Posterior vena cava (tissue), 2 donors: ENCODE results near the gene DEFB108B. TPM values are rescaled to one million over a fixed set of nuclear protein-coding genes. Genes with fewer than 3 reads are reported as not detected.
A peak's percentile ranks its signal among the peaks of the same experiment; 100 is the strongest.
"Not testable (repeated sequence)": the region's sequence is repeated elsewhere in the genome, so short reads cannot be mapped to it uniquely, and the experiment has no call there.

Experiments
- DNase-seq: peaks from one replicate; pipeline ENCODE4 v3.0.0-alpha.2; 2020; ENCODE audit warnings: low spot score
- intact Hi-C, 2 donors: fragments of 100-400 bp; cut with DNase I; formaldehyde crosslinking; loops; one replicate each; pipeline versions ENCODE4 v1.14.1 to v1.14.2; 2022 to 2023
- long read RNA-seq, 2 donors: library from polyadenylated mRNA; unstranded; transcript quantifications; one replicate each; pipeline ENCODE4 v2.0.0, GENCODE V29; 2020 to 2021
- total RNA-seq, 2 donors: library from RNA; stranded (reverse); fragmentation: NEBNext Ultra II Directional; extraction: Animal tissue kit (Norgen Biotek cat#: 25700); gene quantifications; one replicate each; pipeline ENCODE4 v1.2.1, GENCODE V29; 2021
- donor health status: DM: yes; HTN: yes; CAD: no.
- donor health status: DM: yes; HTN: yes; CAD: no.

DEFB108B gene, protein sequence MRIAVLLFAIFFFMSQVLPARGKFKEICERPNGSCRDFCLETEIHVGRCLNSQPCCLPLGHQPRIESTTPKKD
- total RNA-seq, result not detected
- long read RNA-seq, donor 1, result 0 reads
- long read RNA-seq, donor 2, result 0 reads

DNA sequence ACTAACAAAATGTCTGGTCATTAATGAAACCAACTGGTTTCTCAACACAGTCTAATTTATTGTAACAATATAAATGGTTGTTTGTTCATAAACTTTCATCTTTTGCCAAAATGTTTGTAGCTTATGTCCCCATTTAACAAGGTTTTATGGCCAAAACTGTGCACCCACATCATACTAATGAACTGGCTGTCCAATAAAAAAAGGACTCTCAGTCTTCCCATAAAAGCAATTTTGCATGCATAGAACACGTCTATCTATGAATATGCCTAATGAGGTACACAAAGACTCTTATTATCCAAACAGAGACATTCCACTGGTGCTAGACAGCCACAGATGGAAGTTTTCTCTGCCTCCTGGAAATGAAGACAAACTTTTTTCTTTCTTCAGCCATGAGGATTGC is at the start of gene DEFB108B:
Gene DEFB108B (plus strand): TSS at position 390 of the 400 bp plus-strand sequence. CDS start 0 bp downstream, at position 390.
- DNase-seq, intact Hi-C loops: not testable (repeated sequence)

DNA sequence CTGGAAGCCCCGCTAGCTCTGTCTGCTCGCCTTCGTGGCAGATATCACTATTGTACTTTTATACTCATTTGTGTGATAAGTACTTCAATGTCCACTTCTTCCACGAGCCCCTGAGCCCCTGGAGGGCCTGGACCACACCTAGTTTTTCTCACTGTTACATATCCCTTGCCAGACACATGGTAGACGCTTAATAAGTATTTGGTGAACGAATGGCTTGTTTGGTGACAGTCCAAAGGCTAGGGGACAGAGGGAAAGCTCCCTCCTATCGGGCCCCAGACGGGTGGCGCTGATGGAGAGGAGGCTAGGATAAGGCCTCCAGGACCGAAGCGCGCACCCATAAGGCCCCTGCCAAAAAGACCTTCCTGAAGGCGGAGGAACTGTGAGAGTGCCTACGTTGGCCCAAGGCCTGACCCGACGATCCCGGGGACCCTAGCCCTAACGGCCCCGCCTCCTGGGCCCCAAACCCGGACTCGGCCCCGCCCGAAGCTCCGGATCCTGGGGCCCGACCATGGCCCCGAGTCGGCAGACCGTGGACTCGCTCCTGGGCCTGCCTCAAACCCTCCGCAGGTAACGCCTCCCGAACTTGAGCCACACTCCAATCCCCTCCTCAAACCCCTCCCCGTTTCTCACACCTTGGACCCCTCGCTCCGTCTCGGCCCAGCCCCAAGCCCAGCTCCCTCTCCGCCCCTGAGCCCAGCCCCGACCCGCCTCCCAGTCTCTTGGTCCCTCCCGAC is 46.7 kb upstream of the DEFB108B start:
- intact Hi-C loops, result not testable (repeated sequence)

DNA sequence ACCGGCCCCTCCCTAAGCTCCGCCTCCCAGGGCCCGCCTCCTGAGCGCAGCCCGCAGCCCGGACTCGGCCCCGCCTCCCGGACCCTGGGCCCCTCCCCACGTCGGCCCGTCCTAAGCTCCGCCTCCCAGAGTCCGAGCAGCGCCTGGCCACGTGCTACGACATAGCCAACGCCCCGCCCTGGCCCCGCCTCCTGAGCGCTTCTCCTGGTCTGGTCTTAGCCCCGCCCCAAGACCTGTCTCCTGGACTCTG is 46.2 kb upstream of the DEFB108B start:
- DNase-seq, result peak; percentile 100
- intact Hi-C loops, result not testable (repeated sequence)

More for the DNA sequence above, 46.7 kb upstream of the DEFB108B start:
- DNase-seq, result peak; percentile 84

DNA sequence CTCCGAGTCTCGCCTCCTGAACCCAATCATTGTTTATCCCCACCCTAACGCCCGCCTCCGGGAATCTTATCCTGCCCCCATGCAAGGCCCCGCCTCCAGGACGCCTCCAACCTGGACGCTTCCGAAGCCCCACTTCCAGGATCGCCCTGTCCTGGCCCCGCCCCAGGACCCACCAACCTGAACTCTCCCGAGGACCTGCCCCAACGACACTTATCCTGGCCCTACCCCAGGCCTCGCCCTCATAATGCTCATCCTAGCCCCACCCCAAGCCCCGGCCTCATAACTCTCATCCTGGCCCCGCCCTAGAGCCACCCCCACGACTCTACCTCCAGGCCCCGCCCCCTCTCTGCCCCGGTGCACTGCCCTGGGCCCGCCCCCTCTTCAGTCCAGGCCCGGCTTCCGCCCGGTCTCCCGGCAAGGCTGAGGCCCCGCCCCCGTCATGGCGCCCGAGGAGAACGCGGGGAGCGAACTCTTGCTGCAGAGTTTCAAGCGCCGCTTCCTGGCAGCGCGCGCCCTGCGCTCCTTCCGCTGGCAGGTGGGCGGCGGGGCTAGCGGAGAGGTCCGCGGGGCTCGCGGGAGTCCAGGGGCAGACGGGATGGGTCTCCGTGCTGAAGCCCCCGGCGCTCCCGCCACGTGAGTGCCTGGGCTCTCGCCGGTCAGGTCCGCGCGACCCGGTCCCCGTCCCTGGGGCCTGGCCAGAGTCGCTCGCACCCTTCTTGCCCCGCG is 45.7 kb upstream of the DEFB108B start:
- DNase-seq, result peak; percentile 96
- intact Hi-C loops, result no loop called here

DNA sequence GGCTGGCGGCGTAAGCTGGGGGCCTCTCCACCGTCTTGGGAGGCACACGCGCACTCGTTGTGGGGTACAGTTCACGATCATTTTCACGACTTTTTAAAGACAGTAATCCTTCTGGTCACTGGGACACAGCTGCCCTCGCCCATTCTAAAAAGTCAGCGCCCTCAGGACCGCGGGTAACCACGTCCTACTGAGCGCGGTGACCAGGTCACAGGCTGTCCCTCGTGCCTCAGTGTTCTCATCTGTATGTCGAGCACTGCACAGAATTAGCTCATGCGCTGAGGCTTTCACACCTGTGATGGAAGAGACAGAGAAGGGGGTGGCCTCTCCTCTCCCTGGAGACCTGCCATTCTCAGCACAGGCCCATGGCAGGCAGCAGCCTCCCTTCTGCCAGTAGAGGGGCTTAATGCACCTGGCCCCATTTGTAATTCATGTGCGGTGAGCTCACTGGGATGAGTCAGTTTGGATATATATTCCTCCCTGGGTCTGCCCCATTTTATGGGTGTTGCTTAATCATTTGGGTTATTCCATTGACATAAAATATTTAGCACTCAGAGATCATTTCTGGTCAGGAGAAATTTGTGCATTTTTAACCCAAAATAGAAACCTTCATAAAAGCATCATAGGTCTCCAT is 45.1 kb upstream of the DEFB108B start:
- intact Hi-C loops, DNase-seq: not testable (repeated sequence)

DNA sequence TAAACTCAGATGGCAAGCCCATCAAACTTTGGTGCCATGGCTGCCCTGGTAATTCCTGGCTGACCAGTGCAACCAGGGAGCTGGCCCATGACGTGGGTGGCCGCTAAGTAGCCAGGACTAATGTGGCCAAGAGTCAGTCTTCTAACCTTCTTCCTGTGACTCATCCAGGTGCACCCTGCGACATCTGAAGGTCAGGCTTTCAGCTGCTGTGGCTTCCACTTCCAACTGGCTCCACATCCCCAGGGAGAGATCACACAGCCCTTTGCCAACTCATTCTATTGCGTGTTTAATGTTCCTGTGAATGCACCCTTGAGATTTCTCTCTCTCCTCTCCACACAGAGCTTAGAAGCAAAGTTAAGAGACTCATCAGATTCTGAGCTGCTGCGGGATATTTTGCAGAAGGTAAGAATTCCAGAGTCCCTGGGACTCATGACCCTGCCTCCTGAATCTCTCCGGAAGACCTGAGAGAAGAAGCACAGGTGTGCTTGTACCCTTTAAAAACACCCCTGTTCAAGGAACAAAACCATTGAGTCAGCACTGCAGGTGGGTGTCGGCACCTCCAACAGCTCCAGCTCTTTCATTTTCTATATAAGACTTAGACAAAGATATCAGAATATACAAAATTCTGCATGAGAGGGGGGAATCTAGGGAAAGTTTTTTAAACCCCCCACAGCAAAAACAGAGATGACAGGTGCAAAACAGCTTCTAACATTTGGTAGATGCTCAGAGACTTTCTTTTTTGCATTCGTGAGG is 43.4 kb upstream of the DEFB108B start:
- intact Hi-C loops, DNase-seq: not testable (repeated sequence)

DNA sequence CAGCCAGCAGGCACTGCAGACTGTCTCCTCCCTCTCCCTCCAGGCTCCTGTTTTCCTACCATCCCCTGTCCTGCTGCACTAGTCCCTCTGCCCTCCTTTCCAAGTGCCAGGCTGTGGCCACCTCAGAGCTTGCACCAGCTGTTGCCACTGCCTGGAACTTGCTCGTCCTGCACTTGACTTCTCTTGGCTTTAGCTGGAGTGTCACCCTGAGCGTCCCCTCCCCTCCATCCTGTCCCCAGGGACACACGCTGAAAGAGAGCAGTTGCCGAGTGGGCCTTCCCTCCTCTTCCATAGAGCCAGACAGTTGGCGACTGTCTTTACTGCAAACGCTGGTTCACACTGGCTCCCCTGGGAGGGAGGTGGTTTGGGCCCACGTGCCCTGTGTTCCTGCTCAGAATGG is 41.9 kb upstream of the DEFB108B start:
- DNase-seq, intact Hi-C loops: not testable (repeated sequence)

DNA sequence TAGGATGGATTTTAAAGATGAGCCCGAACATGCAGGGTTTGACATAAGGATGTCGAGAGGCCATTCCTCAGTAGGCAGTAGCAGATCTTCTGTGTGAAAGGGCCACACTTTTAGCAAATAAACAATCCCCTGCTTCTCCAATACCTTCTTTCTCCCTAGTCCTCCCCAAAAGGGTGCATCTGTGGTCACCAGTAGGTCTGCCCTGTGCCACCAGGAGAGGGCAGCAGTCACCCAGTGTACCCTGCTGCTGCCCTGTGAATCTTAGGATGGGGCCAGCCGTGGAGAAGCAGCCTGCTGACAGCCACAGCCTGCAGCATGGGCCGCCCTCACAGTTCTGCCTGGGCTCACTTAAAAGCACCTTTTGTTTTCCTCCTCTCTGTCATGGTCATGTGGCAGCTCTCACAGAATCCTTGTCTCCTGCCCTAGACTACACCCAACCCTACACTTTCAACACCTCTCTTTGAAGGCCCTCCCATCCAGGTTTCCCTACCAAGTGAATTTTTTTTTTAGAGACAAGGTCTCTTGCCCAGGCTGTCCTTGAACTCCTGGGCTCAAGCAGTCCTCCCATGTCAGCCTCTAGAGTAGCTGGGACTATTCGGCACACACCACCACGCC is 40.3 kb upstream of the DEFB108B start:
- intact Hi-C loops, DNase-seq: not testable (repeated sequence)

DNA sequence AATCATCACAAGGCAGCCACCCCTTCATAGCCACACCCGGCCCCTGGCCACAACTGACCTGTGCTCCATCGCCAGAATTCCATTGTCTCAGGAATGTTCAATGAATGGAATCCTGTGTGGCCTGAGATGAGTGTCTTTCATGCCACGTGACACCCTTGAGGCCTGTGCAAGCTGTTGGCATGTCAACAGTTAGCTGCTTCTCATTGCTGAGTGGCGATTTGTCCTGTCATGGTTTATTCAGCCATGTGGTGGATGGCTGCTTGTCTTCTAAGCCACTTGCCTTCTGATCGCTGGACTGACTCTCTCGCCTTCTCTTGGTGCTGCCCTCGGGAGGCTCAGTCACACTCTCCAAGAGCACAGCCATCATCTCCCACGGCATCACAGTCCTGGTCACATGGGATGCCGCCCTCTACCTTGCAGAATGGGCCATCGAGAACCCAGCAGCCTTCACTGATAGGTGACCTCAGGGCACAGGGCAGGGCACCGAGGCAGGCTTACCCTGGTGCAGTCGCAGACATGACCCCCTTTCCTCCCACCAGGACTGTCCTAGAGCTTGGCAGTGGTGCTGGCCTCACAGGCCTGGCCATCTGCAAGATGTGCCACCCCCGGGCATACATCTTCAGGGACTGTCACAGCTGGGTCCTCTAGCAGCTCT is 38.5 kb upstream of the DEFB108B start:
- intact Hi-C loops, DNase-seq: not testable (repeated sequence)

DNA sequence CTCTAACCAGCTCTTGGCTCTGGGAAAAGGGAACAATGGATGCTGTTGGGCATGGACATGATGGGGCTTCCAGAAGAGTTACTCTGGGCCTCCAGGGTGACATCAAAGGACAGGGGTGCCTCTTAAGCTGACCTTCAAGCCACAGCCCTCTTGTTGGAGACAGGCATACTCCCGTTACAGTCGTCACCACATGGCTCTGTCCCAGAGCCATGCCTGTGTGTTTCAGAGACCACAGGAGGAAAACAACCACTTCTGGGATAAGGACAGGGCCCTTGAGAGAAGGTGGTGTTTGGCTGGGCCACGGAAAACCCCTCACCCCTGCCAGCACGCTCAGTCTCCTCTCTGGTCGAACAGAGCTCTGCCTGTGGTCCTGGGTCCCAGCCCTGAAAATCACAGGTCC is 37.8 kb upstream of the DEFB108B start:
- DNase-seq, intact Hi-C loops: not testable (repeated sequence)

DNA sequence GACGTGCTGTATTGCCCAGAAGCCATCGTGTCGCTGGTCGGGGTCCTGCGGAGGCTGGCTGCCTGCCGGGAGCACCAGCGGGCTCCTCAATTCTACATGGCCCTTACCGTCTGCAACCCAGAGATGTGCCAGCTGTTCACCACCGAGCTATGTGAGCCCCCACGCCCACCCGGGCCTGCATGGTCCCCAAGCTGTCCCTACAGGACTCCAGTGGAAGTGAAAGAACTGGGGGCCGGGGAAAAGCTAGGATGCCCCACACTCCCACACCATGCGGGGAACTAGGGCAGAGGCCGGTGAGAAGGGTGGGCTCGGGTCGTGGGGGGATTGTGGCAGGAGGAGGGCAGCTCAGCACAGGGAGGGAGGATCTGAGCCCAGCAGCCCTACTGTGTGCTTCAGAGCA is 37.0 kb upstream of the DEFB108B start:
- intact Hi-C loops, DNase-seq: not testable (repeated sequence)

DNA sequence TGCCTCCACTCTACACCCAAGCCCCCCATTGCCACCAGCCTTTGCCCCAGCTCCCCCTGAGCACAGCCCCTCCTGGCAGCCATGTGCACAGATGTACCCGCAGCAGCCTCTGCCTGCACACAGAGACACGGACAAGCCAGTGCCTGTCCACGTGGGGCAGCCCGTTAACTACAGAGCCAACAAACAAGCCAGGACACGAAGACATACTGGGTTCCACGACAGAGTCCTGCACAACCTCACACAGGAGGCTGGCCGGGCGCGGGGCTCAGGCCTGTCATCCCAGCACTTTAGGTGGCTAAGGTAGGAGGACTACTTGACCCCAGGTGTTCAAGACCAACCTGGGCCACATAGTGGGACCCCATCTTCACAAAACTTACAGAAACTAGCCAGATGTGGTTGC is 36.2 kb upstream of the DEFB108B start:
- intact Hi-C loops, DNase-seq: not testable (repeated sequence)

DNA sequence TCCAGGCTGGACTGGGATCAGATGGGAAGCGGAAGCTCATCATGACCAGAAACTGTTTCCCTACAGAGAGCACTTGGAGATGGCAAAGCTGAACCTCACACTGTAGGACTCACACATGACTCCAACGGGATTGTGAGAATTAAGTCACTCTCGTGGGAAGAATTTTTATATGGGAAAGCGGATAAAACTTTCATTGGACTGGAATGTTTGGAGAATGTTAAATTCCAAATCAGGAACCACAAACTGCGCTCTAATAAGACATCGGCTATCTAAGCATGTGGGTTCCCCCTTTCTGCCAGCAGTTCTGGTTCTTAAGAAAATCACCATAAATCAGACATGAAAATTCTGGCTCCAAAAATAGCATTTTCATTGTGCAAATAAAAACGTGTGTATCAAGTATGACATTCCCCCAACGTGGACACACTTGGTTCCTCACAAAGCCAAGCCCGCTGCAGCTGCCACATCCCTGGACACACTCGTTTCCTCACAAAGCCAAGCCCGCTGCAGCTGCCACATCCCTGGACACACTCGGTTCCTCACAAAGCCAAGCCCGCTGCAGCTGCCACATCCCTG is 33.4 kb upstream of the DEFB108B start:
- intact Hi-C loops, DNase-seq: not testable (repeated sequence)

DNA sequence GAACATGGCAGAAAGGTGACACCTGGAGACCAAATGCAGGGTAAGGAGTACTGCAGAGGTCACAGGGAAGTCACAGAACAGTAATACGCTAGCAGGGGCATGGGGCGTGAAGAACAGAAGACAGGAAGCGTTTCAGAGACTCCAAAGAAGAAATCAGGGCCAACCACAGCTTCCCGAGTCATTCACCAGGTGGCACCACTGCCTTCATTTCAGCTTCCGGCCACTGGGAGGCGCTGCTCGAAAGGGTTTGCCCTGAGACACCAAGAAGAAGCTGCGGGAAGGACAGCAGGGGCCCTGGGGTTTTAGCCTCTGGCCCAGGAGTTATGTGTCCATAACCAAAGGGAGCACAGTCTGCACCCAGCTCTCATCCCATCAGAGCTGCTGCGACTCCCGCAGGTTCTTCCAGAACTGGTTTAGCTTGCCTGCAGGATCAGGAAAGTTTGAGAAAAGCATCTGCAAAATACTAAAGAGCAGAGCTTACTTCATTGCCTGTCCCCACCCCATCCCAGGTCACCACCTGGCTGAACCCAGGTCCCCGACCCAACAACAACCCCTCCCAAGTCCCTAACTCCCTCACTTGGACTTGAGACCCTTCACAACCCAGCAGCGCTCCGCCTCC is 32.6 kb upstream of the DEFB108B start:
- intact Hi-C loops, result not testable (repeated sequence)
- peak; percentile 90 for DNase-seq

DNA sequence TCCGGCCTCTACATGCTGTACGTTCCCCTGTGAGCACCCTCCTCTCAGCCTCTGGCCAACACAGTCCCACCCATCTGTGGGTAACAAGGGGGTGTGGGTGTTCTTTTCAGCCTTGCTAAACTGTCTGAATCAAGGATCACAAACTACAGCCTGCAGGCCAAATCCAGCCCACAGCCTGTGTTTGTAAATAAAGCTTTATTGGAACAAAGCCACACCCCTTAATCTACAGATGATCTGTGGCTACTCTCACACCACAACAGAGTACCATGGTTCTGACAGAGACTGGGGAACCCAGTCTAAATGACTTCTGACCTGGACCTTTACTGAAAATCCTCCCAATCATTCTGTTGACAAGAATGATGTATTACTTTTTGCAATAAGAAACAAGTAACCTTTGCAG is 32.0 kb upstream of the DEFB108B start:
- not testable (repeated sequence) for DNase-seq

DNA sequence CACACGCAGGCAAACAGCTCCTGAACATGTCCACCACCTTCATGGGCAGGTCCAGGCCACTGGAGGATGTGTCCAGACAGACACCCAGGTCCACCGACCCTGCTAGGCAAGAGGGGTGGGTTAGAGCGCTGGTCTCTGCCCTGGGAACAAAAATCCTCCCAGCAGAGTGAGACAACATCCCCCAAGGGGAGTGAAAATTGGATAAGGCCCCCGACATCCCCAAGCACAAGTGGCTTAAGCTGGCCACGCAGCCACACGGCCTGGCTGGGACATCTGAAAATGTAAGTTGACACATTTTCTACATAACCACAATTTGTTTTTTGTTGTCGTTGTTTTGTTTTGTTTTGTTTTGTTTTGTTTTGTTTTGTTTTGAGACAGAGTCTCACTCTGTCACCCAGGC is 30.1 kb upstream of the DEFB108B start:
- intact Hi-C loops, DNase-seq: not testable (repeated sequence)

More for the DNA sequence above, 32.0 kb upstream of the DEFB108B start:
- intact Hi-C loops, result not testable (repeated sequence)

DNA sequence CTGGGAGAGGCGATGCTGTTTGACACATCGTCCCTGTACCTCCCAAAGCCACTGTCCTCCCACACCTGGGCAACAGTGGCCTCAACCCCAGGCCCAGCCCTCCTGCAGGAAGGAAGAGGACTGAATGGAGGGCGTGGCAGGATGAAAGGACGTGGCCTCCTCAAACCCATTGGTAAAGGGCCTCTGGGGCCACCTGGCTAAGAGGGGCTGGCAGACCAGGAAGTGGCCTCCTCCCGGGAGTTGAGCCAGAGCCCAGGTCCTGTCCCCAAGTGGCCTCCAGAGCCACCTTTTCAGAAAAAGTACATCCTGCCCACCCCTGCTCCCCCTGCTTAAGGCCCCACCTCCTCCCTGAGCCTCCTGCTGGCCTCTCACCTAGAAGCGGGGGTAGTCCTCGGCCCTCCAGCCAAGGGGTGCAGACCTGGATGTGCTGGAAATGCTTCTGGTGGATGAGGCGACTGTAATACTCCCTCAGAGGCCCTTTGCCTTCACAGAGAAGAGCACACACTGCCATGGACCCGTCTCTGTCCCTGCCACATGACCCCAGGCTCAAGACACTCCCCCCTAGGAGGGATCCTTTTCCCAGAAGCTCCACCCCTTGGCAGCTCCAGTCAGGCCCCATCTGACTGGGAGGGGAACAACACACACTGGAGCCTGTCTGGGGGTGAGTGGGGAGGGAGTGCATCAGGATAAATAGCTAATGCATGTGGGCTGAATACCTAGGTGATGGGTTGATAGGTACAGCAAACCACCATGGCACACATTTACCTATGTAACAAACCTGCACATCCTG is 28.6 kb upstream of the DEFB108B start:
- intact Hi-C loops, DNase-seq: not testable (repeated sequence)
